PC-9 (cell line): ENCODE results near the gene SIX4.

ENCODE experiments used
- EZH2 ChIP-seq: fragments of 200-600 bp; sonication (generic); IDR thresholded peaks from 2 replicates; pipeline ENCODE4 v1.8.0; 2017; ENCODE audit warnings: antibody characterized with exemption, low read depth
- TF ChIP-seq, protein P1 (sequence below): fragments of 200-600 bp; sonication (generic); conservative IDR thresholded peaks from 2 replicates; pipeline ENCODE4 v1.6.1; 2017; ENCODE audit warnings: mixed run types, antibody characterized with exemption, mild to moderate bottlenecking, moderate library complexity

DNA sequence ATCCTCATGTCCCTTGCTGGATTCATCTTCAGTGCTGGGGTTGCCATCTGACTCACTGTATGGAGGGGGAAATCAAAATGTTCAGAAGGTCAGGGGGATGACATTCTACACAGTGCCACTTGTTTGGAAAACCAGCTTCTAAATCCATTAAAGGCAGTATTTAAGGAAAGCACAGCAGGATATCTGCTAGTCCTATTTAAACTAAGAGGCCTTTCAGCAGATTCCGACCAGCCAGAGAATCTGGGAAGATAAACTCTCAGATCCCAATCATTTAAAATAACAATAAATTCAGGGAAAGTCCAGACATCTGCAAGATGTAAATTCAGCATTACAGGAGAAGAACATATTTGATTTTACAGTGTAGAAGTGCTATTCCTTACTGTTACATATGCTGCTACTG, 3.8 kb downstream of the SIX4 start:
- TF ChIP-seq, protein P1, sequence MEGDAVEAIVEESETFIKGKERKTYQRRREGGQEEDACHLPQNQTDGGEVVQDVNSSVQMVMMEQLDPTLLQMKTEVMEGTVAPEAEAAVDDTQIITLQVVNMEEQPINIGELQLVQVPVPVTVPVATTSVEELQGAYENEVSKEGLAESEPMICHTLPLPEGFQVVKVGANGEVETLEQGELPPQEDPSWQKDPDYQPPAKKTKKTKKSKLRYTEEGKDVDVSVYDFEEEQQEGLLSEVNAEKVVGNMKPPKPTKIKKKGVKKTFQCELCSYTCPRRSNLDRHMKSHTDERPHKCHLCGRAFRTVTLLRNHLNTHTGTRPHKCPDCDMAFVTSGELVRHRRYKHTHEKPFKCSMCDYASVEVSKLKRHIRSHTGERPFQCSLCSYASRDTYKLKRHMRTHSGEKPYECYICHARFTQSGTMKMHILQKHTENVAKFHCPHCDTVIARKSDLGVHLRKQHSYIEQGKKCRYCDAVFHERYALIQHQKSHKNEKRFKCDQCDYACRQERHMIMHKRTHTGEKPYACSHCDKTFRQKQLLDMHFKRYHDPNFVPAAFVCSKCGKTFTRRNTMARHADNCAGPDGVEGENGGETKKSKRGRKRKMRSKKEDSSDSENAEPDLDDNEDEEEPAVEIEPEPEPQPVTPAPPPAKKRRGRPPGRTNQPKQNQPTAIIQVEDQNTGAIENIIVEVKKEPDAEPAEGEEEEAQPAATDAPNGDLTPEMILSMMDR, result no peak
- TF ChIP-seq EZH2, result no peak
